ENCODE data around the gene CLNK.

The CLNK gene

GRCh38 chr4:10701161-10701560, 16.6 kb upstream of the CLNK start:
- no peak for DNase-seq

GRCh38 chr4:10698172-10698571, 13.6 kb upstream of the CLNK start:
- no peak for DNase-seq

GRCh38 chr4:10697086-10697485, 12.5 kb upstream of the CLNK start:
- no peak for DNase-seq

- no peak for DNase-seq
Measured at GRCh38 chr4:10696253-10696652, 11.7 kb upstream of the CLNK start.

- no peak for DNase-seq
Measured at GRCh38 chr4:10694828-10695209, 10.3 kb upstream of the CLNK start.

- no peak for DNase-seq
Measured at GRCh38 chr4:10694151-10694827, 9.7 kb upstream of the CLNK start.

- no peak for DNase-seq
Measured at GRCh38 chr4:10691651-10692050, 7.1 kb upstream of the CLNK start.

- no peak for DNase-seq
Measured at GRCh38 chr4:10690185-10690907, 5.8 kb upstream of the CLNK start.

GRCh38 chr4:10688846-10689245, 4.3 kb upstream of the CLNK start:
- no peak for DNase-seq

GRCh38 chr4:10688022-10688421, 3.5 kb upstream of the CLNK start:
- no peak for DNase-seq

GRCh38 chr4:10687526-10687925, 3.0 kb upstream of the CLNK start:
- no peak for DNase-seq

- DNase-seq, result no peak
Measured at GRCh38 chr4:10682397-10682796, 2.2 kb downstream of the CLNK start.

GRCh38 chr4:10677796-10678497, 6.6 kb downstream of the CLNK start:
- no peak for DNase-seq

GRCh38 chr4:10673817-10674369, 10.7 kb downstream of the CLNK start:
- no peak for DNase-seq

GRCh38 chr4:10672379-10672778, 12.2 kb downstream of the CLNK start:
- no peak for DNase-seq

GRCh38 chr4:10671799-10672198, 12.8 kb downstream of the CLNK start:
- DNase-seq, result no peak

- no peak for DNase-seq
Measured at GRCh38 chr4:10671366-10671765, 13.2 kb downstream of the CLNK start.

- no peak for DNase-seq
Measured at GRCh38 chr4:10670321-10670720, 14.2 kb downstream of the CLNK start.

- no peak for DNase-seq
Measured at GRCh38 chr4:10667701-10668326, 16.8 kb downstream of the CLNK start.

- DNase-seq, result no peak
Measured at GRCh38 chr4:10666616-10667015, 18.0 kb downstream of the CLNK start.

GRCh38 chr4:10664408-10664807, 20.2 kb downstream of the CLNK start:
- DNase-seq, result no peak

- DNase-seq, result no peak
Measured at GRCh38 chr4:10662937-10663336, 21.6 kb downstream of the CLNK start.

- DNase-seq, result no peak
Measured at GRCh38 chr4:10661047-10661446, 23.5 kb downstream of the CLNK start.
